Muscle layer of duodenum (tissue), 2 donors: Measurements from ENCODE around the gene TMEM200A.

Experiments
- H3K27ac ChIP-seq: one replicate; pipeline ENCODE4 v1.7.0; 2013; ENCODE audit warnings: mild to moderate bottlenecking, low read length
- H3K27me3 ChIP-seq: one replicate; pipeline ENCODE4 v1.7.0; 2013; ENCODE audit warnings: low read depth, mild to moderate bottlenecking, control low read depth, low read length
- H3K36me3 ChIP-seq, 2 donors: one replicate each; pipeline ENCODE4 v1.7.0; 2013; ENCODE audit warnings: low read length in 2 of 2, control low read depth in 1 of 2, mild to moderate bottlenecking in 1 of 2; ENCODE audit not compliant: insufficient read depth in 2 of 2, control insufficient read depth in 1 of 2
- H3K4me1 ChIP-seq, 2 donors: one replicate each; pipeline ENCODE4 v1.7.0; 2013; ENCODE audit warnings: low read length in 2 of 2, mild to moderate bottlenecking in 2 of 2, control low read depth in 1 of 2, moderate library complexity in 1 of 2; ENCODE audit not compliant: insufficient read depth in 2 of 2, control insufficient read depth in 1 of 2
- H3K4me3 ChIP-seq, 2 donors: one replicate each; pipeline ENCODE4 v1.7.0; 2013; ENCODE audit warnings: low read length in 2 of 2, low read depth in 1 of 2, mild to moderate bottlenecking in 1 of 2
- H3K9me3 ChIP-seq, 2 donors: one replicate each; pipeline ENCODE4 v1.7.0; 2013; ENCODE audit warnings: low read length in 2 of 2, control low read depth in 1 of 2, mild to moderate bottlenecking in 1 of 2; ENCODE audit not compliant: control insufficient read depth in 1 of 2
- donor health status: healthy.

Gene TMEM200A

GRCh38 chr6:130362128-130362527 lies 3.7 kb upstream of the TMEM200A start:
- Histone ChIP-seq H3K27me3 (peaks cover 7% of the 10 kb centered on the region), H3K36me3 (no peaks in the 10 kb centered on the region), H3K9me3 (no peaks in the 10 kb centered on the region), H3K4me3 (no peak overlapping the region), H3K4me1 (peaks cover 0 to 18% of the 10 kb centered on the region in 2 donors), H3K27ac (no peak overlapping the region)

- H3K27ac ChIP-seq, result no peak overlapping the region
- no peaks in the 10 kb centered on the region for H3K9me3 ChIP-seq
- H3K4me1 ChIP-seq, result peaks cover 0 to 18% of the 10 kb centered on the region in 2 donors
- H3K4me3 ChIP-seq, result no peak overlapping the region
- H3K27me3 ChIP-seq, result peaks cover 7% of the 10 kb centered on the region
- no peaks in the 10 kb centered on the region for H3K36me3 ChIP-seq
Observed at GRCh38 chr6:130364224-130364780, 1.5 kb upstream of the TMEM200A start.

GRCh38 chr6:130366107-130367005 lies 539 bp downstream of the TMEM200A start:
- H3K27me3 ChIP-seq, result peaks cover 7% of the 10 kb centered on the region
- no peaks in the 10 kb centered on the region for H3K36me3 ChIP-seq
- no peaks in the 10 kb centered on the region for H3K9me3 ChIP-seq
- H3K4me3 ChIP-seq, result peak overlapping the region; percentile 53 to 82
- H3K27ac ChIP-seq, result no peak overlapping the region
- peaks cover 0 to 18% of the 10 kb centered on the region in 2 donors for H3K4me1 ChIP-seq

GRCh38 chr6:130367767-130368166 lies 1.9 kb downstream of the TMEM200A start:
- H3K36me3 ChIP-seq, result no peaks in the 10 kb centered on the region
- peaks cover 7% of the 10 kb centered on the region for H3K27me3 ChIP-seq
- H3K4me1 ChIP-seq, result peaks cover 0 to 18% of the 10 kb centered on the region in 2 donors
- H3K9me3 ChIP-seq, result no peaks in the 10 kb centered on the region
- H3K27ac ChIP-seq, result no peak overlapping the region
- H3K4me3 ChIP-seq, result no peak overlapping the region

- H3K36me3 ChIP-seq, result no peaks in the 10 kb centered on the region
- no peaks in the 10 kb centered on the region for H3K9me3 ChIP-seq
- no peak overlapping the region for H3K27ac ChIP-seq
- peaks cover 0 to 18% of the 10 kb centered on the region in 2 donors for H3K4me1 ChIP-seq
- no peak overlapping the region for H3K4me3 ChIP-seq
- peaks cover 7% of the 10 kb centered on the region for H3K27me3 ChIP-seq
Observed at GRCh38 chr6:130368576-130368975, 2.8 kb downstream of the TMEM200A start.

- peaks cover 0 to 18% of the 10 kb centered on the region in 2 donors for H3K4me1 ChIP-seq
- H3K4me3 ChIP-seq, result no peak overlapping the region
- H3K36me3 ChIP-seq, result no peaks in the 10 kb centered on the region
- peaks cover 7% of the 10 kb centered on the region for H3K27me3 ChIP-seq
- no peak overlapping the region for H3K27ac ChIP-seq
- H3K9me3 ChIP-seq, result no peaks in the 10 kb centered on the region
Observed at GRCh38 chr6:130369831-130370230, 4.0 kb downstream of the TMEM200A start.

- Histone ChIP-seq H3K4me3 (no peak overlapping the region), H3K27me3 (peaks cover 1% of the 10 kb centered on the region), H3K36me3 (no peaks in the 10 kb centered on the region), H3K9me3 (no peaks in the 10 kb centered on the region), H3K27ac (no peak overlapping the region), H3K4me1 (no peaks in the 10 kb centered on the region)
Observed at GRCh38 chr6:130371921-130372420, 6.2 kb downstream of the TMEM200A start.

GRCh38 chr6:130372786-130373185 lies 7.0 kb downstream of the TMEM200A start:
- Histone ChIP-seq H3K4me1 (no peaks in the 10 kb centered on the region), H3K27me3 (no peaks in the 10 kb centered on the region), H3K36me3 (no peaks in the 10 kb centered on the region), H3K27ac (no peak overlapping the region), H3K9me3 (no peaks in the 10 kb centered on the region), H3K4me3 (no peak overlapping the region)

GRCh38 chr6:130373992-130374391 lies 8.2 kb downstream of the TMEM200A start:
- H3K27me3 ChIP-seq, result no peaks in the 10 kb centered on the region
- no peak overlapping the region for H3K4me3 ChIP-seq
- H3K36me3 ChIP-seq, result no peaks in the 10 kb centered on the region
- H3K4me1 ChIP-seq, result no peaks in the 10 kb centered on the region
- no peak overlapping the region for H3K27ac ChIP-seq
- H3K9me3 ChIP-seq, result no peaks in the 10 kb centered on the region

- H3K27ac ChIP-seq, result no peak overlapping the region
- no peaks in the 10 kb centered on the region for H3K36me3 ChIP-seq
- H3K9me3 ChIP-seq, result no peaks in the 10 kb centered on the region
- H3K4me1 ChIP-seq, result no peaks in the 10 kb centered on the region
- no peaks in the 10 kb centered on the region for H3K27me3 ChIP-seq
- no peak overlapping the region for H3K4me3 ChIP-seq
Observed at GRCh38 chr6:130376936-130377335, 11.1 kb downstream of the TMEM200A start.

- H3K36me3 ChIP-seq, result no peaks in the 10 kb centered on the region
- H3K9me3 ChIP-seq, result no peaks in the 10 kb centered on the region
- no peak overlapping the region for H3K27ac ChIP-seq
- H3K27me3 ChIP-seq, result no peaks in the 10 kb centered on the region
- no peaks in the 10 kb centered on the region for H3K4me1 ChIP-seq
- H3K4me3 ChIP-seq, result no peak overlapping the region
Observed at GRCh38 chr6:130377371-130377770, 11.6 kb downstream of the TMEM200A start.
